GM18951 (cell line): ENCODE results near the gene OCIAD1.
"Not testable (repeated sequence)": the region's sequence is repeated elsewhere in the genome, so short reads cannot be mapped to it uniquely, and the experiment has no call there.

ENCODE experiments used
- POLR2A ChIP-seq: IDR thresholded peaks from 4 replicates; pipeline ENCODE4 v1.6.1; 2011; ENCODE audit warnings: mild to moderate bottlenecking; ENCODE audit not compliant: insufficient read length, insufficient read depth; ENCODE audit errors: extremely low read depth
- in situ Hi-C: fragments of 300-500 bp; cut with MboI; formaldehyde crosslinking; loops from one replicate; pipeline ENCODE4 v1.12.0; 2022; ENCODE audit warnings: low sequenced_read_pairs, mixed read lengths, inconsistent platforms; ENCODE audit not compliant: unreplicated experiment

OCIAD1 gene

DNA sequence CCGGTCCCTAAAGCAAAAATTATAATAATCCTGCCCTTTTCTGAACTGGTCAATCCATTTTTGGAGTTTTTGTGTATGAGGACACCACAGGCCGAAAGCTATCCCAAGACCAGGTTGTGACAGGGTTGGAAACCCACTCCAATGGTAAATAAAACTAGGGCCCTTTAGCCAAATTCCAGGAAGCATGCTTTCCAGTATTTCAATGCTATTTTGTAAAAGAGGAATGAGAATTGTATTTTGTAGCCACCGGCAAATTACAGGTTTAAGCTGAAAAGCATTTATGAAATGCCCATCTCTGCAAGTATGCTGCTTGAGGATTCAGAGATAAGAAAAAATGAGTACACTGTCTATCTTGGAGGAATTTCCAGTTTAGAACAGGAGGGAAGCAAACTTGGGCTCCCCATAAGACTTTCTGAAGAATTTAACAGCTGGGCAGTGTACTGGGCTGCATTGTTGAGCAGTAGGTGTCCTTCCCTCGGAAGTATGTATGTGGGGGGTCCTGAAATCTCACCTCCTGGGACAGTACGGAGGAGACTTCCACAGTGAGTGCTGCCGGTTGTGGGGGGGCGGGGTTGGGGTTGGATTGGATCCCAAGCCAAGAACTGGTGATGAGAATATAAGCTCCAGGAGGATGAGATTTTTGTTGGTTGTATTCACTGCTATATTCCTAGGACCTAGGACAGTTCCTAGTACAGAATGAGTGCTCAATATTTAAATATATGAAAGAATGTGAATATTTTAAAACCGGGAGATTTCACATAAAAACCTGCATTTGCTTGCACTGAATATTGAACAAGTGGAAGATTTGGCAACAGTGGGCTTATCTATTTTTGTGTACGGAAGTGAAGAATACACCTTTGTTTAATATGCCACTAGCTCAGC is 48.9 kb downstream of the OCIAD1 start:
- no peak for TF ChIP-seq POLR2A
- in situ Hi-C loops, result no loop called here

DNA sequence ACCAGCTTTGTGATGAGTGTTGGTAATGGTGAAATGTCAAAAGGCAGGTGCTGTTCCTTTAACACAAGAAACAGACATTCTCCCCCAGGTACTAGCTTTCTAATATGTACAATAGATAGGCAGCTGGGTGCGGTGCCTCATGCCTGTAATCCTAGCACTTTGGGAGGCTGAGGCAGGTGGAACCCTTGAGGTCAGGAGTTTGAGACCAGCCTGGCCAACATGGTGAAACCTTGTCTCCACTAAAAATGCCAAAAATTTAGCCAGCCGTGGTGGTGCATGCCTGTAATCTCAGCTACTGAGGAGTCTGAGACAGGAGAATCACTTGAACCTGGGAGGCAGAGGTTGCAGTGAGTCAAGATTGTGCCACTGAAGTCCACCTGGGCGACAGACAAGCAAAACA is 50.8 kb downstream of the OCIAD1 start:
- in situ Hi-C loops, result not testable (repeated sequence)

DNA sequence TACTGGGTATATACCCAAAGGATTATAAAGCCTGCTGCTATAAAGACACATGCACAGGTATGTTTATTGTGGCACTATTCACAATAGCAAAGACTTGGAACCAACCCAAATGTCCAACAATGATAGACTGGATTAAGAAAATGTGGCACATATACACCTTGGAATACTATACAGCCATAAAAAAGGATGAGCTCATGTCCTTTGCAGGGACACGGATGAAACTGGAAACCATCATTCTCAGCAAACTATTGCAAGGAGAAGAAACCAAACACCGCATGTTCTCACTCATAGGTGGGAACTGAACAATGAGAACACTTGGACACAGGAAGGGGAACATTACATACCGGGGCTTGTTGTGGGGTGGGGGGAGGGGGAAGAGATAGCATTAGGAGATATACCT is 58.9 kb downstream of the OCIAD1 start:
- in situ Hi-C loops, result not testable (repeated sequence)

DNA sequence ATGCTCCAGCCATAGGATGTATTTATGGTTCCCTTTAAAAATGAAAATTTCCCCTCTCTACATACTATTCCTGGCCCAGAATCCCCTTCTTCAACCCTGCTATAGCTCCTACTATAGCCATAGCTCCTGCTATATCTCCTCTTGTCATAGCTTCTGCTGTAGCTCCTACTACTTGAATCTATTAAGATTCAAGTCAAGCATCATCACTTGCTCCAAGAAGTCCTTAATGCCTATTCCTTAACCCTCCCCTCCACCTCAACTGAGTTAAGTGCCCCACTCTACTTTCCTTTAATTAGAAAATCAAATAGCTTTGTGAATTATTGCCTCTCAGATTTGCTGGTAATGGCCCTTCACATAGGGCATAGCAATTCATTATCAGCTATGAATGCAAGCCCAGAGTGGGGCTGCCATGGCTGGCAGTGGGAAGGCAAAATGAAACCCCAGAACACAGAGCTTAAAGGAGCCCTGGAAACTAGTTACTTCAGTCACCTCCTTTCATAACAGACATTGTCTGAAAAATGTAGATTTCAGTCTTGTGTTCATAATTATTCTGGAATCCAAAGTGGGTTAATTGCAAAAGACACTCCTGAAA is 60.2 kb downstream of the OCIAD1 start:
- in situ Hi-C loops, result no loop called here
- no peak for TF ChIP-seq POLR2A

DNA sequence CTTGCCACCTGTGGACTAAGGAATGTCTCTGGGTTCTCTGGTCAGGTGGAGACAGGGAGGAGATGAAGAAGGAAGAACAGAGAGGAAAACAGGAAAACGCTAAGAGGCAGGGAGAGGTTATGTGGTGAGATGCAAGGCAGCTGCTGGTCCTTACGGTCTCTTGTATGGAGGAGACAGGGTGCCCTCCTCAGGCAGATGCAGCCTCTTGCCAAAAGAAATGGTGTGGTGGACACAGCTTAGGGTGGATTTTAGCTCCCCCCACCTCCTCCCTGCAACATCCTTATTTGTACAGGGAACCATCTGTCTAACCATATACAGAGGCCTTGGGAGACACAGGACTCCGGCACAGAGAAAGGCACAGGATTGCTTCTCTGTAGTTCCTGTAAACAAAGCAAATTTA is 66.0 kb downstream of the OCIAD1 start:
- TF ChIP-seq POLR2A, result no peak
- in situ Hi-C loops, result no loop called here

DNA sequence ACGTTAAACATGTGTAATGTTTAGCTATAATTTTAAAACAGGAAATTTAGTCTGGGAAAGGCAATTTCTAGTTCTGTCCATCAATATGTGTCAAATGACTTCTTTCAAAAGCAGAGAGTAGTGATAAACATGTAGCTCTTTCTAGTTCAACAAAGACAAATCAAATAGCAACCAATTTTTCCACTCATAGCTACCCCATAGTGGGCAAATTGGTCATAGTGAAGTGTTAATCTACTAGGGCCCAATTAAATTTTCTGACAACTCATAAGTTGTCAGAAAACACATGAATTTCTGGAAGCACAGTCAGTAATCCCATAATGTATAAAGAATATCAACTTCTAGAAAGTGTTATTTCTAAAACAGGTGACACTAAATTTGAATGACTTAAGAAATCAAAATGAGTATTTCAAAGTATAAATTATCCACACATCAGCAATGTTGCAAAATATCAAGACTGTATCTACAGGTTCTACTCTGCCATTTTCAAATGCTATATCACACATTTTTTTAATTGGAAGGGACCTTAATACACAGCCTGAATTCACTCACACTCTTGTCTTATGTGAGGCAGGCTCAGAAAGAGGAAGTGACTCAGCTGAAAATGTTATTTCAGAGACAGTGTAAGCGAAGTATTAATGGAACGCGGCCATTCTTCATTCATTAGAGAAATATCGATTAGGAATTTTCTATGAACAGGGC is 68.0 kb downstream of the OCIAD1 start:
- no peak for TF ChIP-seq POLR2A
- in situ Hi-C loops, result no loop called here

DNA sequence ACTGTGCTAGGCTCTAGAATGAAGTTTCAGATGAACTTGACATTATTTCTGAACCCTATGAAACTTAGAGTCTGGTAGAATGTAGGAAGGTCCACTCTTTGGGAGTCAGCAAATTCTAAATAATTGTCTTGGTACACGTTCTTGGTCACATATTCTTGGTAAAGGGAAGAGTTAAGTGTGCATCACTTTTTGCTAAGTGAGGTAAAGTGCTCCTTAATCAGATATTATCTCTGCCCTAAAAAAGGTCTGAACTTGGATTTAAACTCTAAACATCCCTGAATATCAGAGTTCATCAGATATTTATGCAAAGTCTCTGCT is 68.5 kb downstream of the OCIAD1 start:
- no peak for TF ChIP-seq POLR2A
- in situ Hi-C loops, result no loop called here

DNA sequence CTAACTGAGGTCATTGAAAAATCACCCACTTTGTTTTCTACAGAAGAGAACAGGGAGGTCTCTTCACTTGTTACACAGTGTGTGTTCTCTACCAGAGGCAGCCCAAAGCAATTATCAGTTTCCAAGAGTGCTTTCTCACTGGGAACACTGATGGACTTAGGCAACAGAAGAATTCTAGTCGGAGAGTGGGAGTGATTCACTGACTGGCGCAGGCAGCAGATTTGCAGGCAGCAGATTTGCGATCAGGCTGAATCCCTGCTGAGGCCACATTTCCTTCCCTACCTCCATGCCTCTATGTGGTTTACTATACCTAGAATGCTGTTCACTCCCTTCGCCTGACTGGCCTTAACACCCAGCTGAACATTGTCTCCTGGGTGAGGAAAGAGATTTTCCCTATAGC is 69.1 kb downstream of the OCIAD1 start:
- TF ChIP-seq POLR2A, result no peak
- in situ Hi-C loops, result no loop called here

DNA sequence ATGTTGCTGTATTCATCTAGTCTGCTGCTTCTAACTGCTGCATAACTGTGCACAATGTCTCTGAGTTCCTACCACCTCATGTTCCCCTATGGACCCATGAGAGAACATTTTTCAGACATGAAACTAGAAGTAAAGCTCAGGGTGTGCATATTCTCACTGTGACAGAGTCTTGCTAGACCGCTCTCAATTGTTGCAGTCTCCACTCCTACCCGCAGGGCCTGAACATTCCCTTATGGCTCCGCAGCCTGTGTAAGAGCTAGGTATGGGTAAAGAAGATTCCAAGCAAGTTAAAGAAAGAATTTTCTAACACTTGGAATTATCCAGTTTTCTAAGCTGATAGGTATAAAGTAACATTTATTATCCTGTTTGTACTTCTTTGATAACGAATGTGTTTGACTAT is 70.3 kb downstream of the OCIAD1 start:
- in situ Hi-C loops, result no loop called here
- TF ChIP-seq POLR2A, result no peak

DNA sequence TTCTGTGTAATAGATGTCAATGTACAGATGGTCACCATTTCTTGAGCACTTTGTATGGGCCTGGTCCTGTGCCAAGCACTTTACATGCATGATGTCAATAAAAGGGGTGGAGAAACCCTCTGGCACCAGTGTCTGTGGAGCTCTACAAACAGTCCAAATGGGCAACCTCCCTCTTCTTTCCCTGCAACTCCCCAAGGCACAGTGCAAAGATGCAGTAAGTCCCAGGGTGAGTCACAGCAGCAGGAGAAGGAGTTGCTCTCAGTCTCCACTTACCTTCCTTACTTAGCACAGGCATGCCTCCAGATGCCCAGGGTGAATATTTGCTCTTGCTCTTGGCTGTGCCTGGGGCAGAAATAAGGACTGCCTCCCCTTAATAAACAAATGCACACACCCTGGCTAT is 71.4 kb downstream of the OCIAD1 start:
- in situ Hi-C loops, result no loop called here
- no peak for TF ChIP-seq POLR2A

DNA sequence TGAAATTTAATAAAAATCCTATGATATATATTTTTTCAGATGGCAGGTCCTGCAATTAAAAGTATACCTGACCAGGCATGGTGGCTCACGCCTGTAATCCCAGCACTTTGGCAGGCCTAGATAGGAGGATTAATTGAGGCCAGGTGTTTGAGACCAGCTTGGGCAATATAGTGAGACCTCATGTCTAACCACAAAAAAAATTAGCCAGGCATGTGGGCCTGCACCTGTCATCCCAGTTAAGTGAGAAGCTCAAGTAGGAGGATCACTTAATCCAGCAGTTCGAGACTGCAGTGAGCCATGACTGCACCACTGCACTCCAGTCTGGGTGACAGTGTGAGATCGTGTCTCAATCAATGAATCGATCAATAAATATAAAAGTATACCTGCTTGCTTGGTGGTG is 73.2 kb downstream of the OCIAD1 start:
- no peak for TF ChIP-seq POLR2A
- in situ Hi-C loops, result no loop called here

DNA sequence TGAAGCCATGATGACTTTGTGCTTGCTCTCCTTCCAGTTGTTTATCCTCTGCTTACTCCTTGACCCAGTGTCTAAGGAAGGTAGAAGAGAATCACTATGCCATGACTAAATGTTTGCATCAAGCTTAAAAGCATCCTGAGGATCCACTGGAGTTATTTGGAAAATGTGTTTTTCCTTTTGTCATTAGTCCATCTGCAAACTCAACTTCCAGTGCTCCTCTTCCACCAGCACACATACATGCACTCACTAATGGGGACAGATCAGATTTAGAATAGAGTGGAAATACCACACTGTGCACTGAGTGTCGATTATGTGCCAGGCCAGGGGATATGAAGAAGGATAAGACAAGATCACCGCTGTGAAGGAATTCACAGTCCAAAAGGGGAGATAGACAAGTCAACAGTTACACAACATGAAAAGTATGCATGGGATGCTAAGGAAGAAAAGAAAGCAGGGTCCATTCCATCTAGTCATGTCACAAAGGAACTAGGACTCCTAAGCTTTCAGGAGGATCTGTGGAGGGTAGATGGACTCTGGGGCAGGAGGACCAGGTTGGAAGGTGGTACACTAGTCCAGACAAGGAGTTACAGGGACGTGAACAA is 73.8 kb downstream of the OCIAD1 start:
- in situ Hi-C loops, result no loop called here
- TF ChIP-seq POLR2A, result no peak

DNA sequence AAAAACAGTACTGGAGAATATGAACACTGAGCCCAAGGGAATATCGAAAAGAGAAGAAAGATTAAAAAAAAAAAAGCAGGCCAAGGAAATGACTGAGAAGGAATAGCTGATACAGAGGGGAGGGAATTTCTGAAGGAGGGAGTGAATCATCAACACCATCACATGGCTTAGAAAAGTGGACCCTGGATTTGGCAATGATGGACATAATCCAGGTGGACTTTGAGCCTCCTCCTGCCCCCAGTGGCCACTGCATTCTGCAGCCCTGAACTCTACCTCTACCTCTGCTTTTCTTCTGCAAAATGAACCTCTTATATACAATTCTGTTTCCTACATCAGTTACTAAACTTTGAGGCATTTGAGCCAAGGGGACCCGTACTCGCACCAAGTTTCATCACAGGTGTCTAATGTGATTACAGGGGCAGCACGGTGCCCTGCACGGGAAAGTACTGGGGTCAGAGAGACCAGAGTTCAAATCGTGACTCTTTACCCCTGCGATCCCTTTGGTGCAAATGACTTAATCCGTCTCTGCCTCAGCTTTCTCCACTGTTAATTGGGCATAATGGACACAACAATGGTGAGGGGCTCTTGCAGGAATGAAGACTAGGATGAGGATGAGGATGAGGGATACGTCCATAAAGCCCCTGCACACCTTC is 74.6 kb downstream of the OCIAD1 start:
- in situ Hi-C loops, result no loop called here
- TF ChIP-seq POLR2A, result no peak
